Ovary (tissue), 9 donors: ENCODE measurements around the gene ATCAY. TPM values are rescaled to one million over a fixed set of nuclear protein-coding genes. Genes with fewer than 3 reads are reported as not detected.
"Not testable (repeated sequence)": the region's sequence is repeated elsewhere in the genome, so short reads cannot be mapped to it uniquely, and the experiment has no call there.

Experiments used
- DNase-seq, 5 donors: peaks; one replicate each; pipeline ENCODE4 v3.0.0-alpha.2; 2019 to 2020
- H3K27ac ChIP-seq, 2 donors: fragments of 200-600 bp; one replicate each; pipeline versions ENCODE4 v1.5.1 to v1.8.0; 2019 to 2022
- H3K27me3 ChIP-seq: fragments of 200-600 bp; one replicate; pipeline ENCODE4 v1.8.0; 2022
- H3K36me3 ChIP-seq: fragments of 200-600 bp; sonication (generic); one replicate; pipeline ENCODE4 v1.5.1; 2019
- H3K4me1 ChIP-seq: one replicate; pipeline ENCODE4 v1.8.1; 2013; ENCODE audit warnings: mild to moderate bottlenecking, moderate library complexity; ENCODE audit not compliant: insufficient read depth
- H3K4me3 ChIP-seq: fragments of 200-600 bp; sonication (generic); one replicate; pipeline ENCODE4 v1.5.1; 2017
- H3K9me3 ChIP-seq, 2 donors: fragments of 200-600 bp in 1 of 2; sonication (generic) in 1 of 2; one replicate each; pipeline versions ENCODE4 v1.5.1 to v1.8.1; 2013 to 2019; ENCODE audit warnings: mild to moderate bottlenecking in 1 of 2, moderate library complexity in 1 of 2
- CTCF ChIP-seq, 3 donors: fragments of 450-650 bp in 2 of 3; fragments of 200-600 bp in 1 of 3; IDR thresholded peaks; one replicate each; pipeline versions ENCODE4 v1.5.1 to v1.8.0; 2016 to 2022; ENCODE audit warnings: antibody characterized with exemption in 3 of 3, mild to moderate bottlenecking in 1 of 3
- EP300 ChIP-seq: sonication (generic); formaldehyde crosslinking; IDR thresholded peaks from one replicate; pipeline ENCODE4 v1.6.1; 2017; ENCODE audit warnings: antibody characterized with exemption
- POLR2A ChIP-seq: fragments of 450-650 bp; IDR thresholded peaks from one replicate; pipeline ENCODE4 v1.6.1; 2017; ENCODE audit warnings: antibody characterized with exemption, mild to moderate bottlenecking, moderate library complexity
- WGBS, 3 donors: extraction: QIAGEN DNeasy Blood & Tissue Kit in 1 of 3; methylation state at CpG; one replicate each; pipeline versions ENCODE4 v1.1.5 to v1.1.7; 2013 to 2017; 5-methylcytosine and 5-hydroxymethylcytosine counted together
- intact Hi-C, 4 donors: fragments of 100-400 bp; cut with DNase I; formaldehyde crosslinking; loops; one replicate each; pipeline versions ENCODE4 v1.11.0 to v1.15.1; 2022 to 2023
- polyA plus RNA-seq, 2 donors: library from polyadenylated mRNA; stranded (reverse); fragments of 200-250 nt in 1 of 2; fragments of 350-450 nt in 1 of 2; fragmentation: Illumina TruSeq in 1 of 2; extraction: RNeasy Lipid Tissue Mini Kit (QIAGEN cat#74804) in 1 of 2; gene quantifications; one replicate each; pipeline ENCODE4 v1.2.3, GENCODE V29; 2013 to 2014
- total RNA-seq, 7 donors: library from RNA; depleted of rRNA in 2 of 7; stranded (reverse); fragments of >200 nt in 2 of 7; fragmentation: NEBNext Ultra II Directional in 3 of 7; extraction: Animal tissue kit (Norgen Biotek cat#: 25700) in 3 of 7; gene quantifications; one replicate each; pipeline versions ENCODE4 v1.1.0 to v1.2.4, GENCODE V29; 2016 to 2023
- donor health status: DM: no; HTN: no; CAD: no; lungs with moderate emphysema.
- donor health status: DM: no; HTN: no; CAD: no.
- donor health status: Bipolar disorder and iron deficiency.
- donor health status: DM: yes; HTN: yes; CAD: no.
- donor health status: DM: no; HTN: no; CAD: no.
- donor health status: DM: yes; HTN: yes; CAD: no.

Gene ATCAY
- total and polyA plus RNA-seq, 9 donors = 0.31 TPM; not detected in 8

GRCh38 chr19:3893509-3894179, 13.2 kb downstream of the ATCAY start:
- DNase-seq = peak in 1 of 5 donors; percentile 51
- no peaks in the 10 kb centered on the region for H3K27me3 ChIP-seq
- H3K4me1 ChIP-seq = no peaks in the 10 kb centered on the region
- 18 to 28% (median 26%) methylated on average over 12 of the region's 12 CpGs for WGBS, 3 donors
- H3K27ac ChIP-seq = no peak overlapping the region
- TF ChIP-seq CTCF (IDR thresholded peaks at IDR 0.05) (no peak), POLR2A (no peak), EP300 (no peak)
- H3K36me3 ChIP-seq = no peaks in the 10 kb centered on the region
- peaks cover 0 to 4% of the 10 kb centered on the region in 2 donors for H3K9me3 ChIP-seq
- intact Hi-C loops = no loop called here
- no peak overlapping the region for H3K4me3 ChIP-seq

GRCh38 chr19:3894959-3895358, 14.5 kb downstream of the ATCAY start:
- H3K36me3 ChIP-seq, H3K4me1 ChIP-seq, H3K4me3 ChIP-seq, intact Hi-C loops, H3K27me3 ChIP-seq, H3K27ac ChIP-seq, H3K9me3 ChIP-seq, DNase-seq: not testable (repeated sequence)
- 65 to 76% (median 71%) methylated on average over 5 of the region's 5 CpGs for WGBS, 3 donors

GRCh38 chr19:3895788-3896187, 15.3 kb downstream of the ATCAY start:
- 83 to 88% (median 86%) methylated on average over 5 of the region's 5 CpGs for WGBS, 3 donors
- Histone ChIP-seq H3K27ac (no peak overlapping the region), H3K4me1 (no peaks in the 10 kb centered on the region), H3K27me3 (no peaks in the 10 kb centered on the region), H3K4me3 (no peak overlapping the region), H3K36me3 (no peaks in the 10 kb centered on the region), H3K9me3 (peaks cover 0 to 4% of the 10 kb centered on the region in 2 donors)
- TF ChIP-seq POLR2A (no peak), CTCF (IDR thresholded peaks at IDR 0.05) (no peak), EP300 (no peak)
- intact Hi-C loops = no loop called here
- no peak for DNase-seq

- intact Hi-C loops = no loop called here
- WGBS, 3 donors = 64 to 69% (median 65%) methylated on average over 4 of the region's 4 CpGs
- TF ChIP-seq CTCF (IDR thresholded peaks at IDR 0.05) (no peak), EP300 (no peak), POLR2A (no peak)
Observed at GRCh38 chr19:3897936-3898335, 17.5 kb downstream of the ATCAY start.

GRCh38 chr19:3898426-3898825, 17.9 kb downstream of the ATCAY start:
- DNase-seq = no peak
- Histone ChIP-seq H3K27ac (no peak overlapping the region), H3K36me3 (no peaks in the 10 kb centered on the region), H3K4me1 (no peaks in the 10 kb centered on the region), H3K9me3 (peaks cover 0 to 4% of the 10 kb centered on the region in 2 donors), H3K27me3 (no peaks in the 10 kb centered on the region), H3K4me3 (no peak overlapping the region)
- intact Hi-C loops = no loop called here
- WGBS, 3 donors = 88 to 98% (median 95%) methylated on average over 3 of the region's 3 CpGs
- TF ChIP-seq POLR2A (no peak), EP300 (no peak), CTCF (IDR thresholded peaks at IDR 0.05) (no peak)

More at GRCh38 chr19:3897936-3898335, 17.5 kb downstream of the ATCAY start:
- Histone ChIP-seq H3K4me1 (no peaks in the 10 kb centered on the region), H3K27ac (no peak overlapping the region), H3K4me3 (no peak overlapping the region), H3K9me3 (peaks cover 0 to 4% of the 10 kb centered on the region in 2 donors), H3K27me3 (no peaks in the 10 kb centered on the region), H3K36me3 (no peaks in the 10 kb centered on the region)
- DNase-seq = no peak
